ENCODE data around the gene SLC51B.
"Not testable (repeated sequence)": the region's sequence is repeated elsewhere in the genome, so short reads cannot be mapped to it uniquely, and the experiment has no call there.

Gene SLC51B

GRCh38 chr15:65032801-65033537, 12.2 kb upstream of the SLC51B start:
- Mint-ChIP-seq H3K27ac (no peak overlapping the region), H3K36me3 (ENCODE audit: low read depth) (no peaks in the 10 kb centered on the region), H3K27me3 (ENCODE audit: low read depth) (peaks cover 22% of the 10 kb centered on the region), H3K4me1 (ENCODE audit: low read depth) (peaks cover 12% of the 10 kb centered on the region), H3K9me3 (no peaks in the 10 kb centered on the region), H3K4me3 (no peak overlapping the region)

- Mint-ChIP-seq H3K9me3 (no peaks in the 10 kb centered on the region), H3K4me1 (ENCODE audit: low read depth) (peaks cover 7% of the 10 kb centered on the region), H3K27me3 (ENCODE audit: low read depth) (peaks cover 22% of the 10 kb centered on the region), H3K36me3 (ENCODE audit: low read depth) (no peaks in the 10 kb centered on the region), H3K27ac (no peak overlapping the region), H3K4me3 (no peak overlapping the region)
Observed at GRCh38 chr15:65033659-65034269, 11.4 kb upstream of the SLC51B start.

- Mint-ChIP-seq H3K4me3 (no peak overlapping the region), H3K4me1 (ENCODE audit: low read depth) (peaks cover 7% of the 10 kb centered on the region), H3K9me3 (no peaks in the 10 kb centered on the region), H3K27ac (no peak overlapping the region), H3K36me3 (ENCODE audit: low read depth) (no peaks in the 10 kb centered on the region), H3K27me3 (ENCODE audit: low read depth) (peaks cover 22% of the 10 kb centered on the region)
Observed at GRCh38 chr15:65034719-65035118, 10.5 kb upstream of the SLC51B start.

DNA sequence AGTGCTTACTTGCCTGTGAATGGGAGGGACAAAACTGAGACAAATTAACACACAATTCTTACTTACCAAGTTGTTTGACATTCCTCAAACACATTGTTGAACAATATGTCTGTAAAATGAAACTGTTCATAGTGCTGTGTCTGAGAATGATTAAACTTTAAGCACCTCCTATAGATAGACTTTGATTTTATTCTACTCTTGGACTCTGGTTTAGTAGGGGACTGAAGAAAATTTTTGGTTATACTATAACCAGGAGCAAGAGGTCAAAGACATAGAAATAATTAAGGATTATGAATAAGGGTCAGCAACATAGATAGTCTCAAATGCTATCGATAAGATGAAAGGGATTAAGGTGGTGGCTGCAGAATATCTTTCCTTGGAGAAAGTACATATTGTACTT, 7.9 kb upstream of the SLC51B start:
- Mint-ChIP-seq H3K27me3 (ENCODE audit: low read depth) (peaks cover 7% of the 10 kb centered on the region), H3K4me3 (no peak overlapping the region), H3K4me1 (ENCODE audit: low read depth) (peaks cover 7% of the 10 kb centered on the region), H3K27ac (no peak overlapping the region), H3K9me3 (no peaks in the 10 kb centered on the region), H3K36me3 (ENCODE audit: low read depth) (no peaks in the 10 kb centered on the region)

DNA sequence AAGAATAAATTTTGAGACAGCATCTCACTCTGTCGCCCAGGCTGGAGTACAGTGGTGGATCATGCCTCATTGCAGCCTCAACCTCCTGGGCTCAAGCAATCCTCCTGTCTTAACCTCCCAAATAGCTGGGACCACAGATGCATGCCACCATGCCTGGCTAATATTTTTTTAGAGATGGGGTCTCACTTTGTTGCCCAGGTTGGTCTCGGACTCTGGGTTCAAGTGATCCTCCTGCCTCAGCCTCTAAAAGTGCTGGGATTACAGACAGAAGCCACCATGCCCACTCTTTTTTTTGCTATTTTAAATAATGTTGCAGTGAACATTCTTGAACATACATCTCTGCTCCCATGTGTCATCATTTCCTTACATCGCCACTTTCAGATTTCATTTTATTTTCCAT, 6.8 kb upstream of the SLC51B start:
- H3K27ac Mint-ChIP-seq = no peak overlapping the region
- no peaks in the 10 kb centered on the region for H3K36me3 Mint-ChIP-seq (ENCODE audit: low read depth)
- peaks cover 4% of the 10 kb centered on the region for H3K4me1 Mint-ChIP-seq (ENCODE audit: low read depth)
- H3K9me3 Mint-ChIP-seq = no peaks in the 10 kb centered on the region
- no peaks in the 10 kb centered on the region for H3K27me3 Mint-ChIP-seq (ENCODE audit: low read depth)
- H3K4me3 Mint-ChIP-seq = no peak overlapping the region

DNA sequence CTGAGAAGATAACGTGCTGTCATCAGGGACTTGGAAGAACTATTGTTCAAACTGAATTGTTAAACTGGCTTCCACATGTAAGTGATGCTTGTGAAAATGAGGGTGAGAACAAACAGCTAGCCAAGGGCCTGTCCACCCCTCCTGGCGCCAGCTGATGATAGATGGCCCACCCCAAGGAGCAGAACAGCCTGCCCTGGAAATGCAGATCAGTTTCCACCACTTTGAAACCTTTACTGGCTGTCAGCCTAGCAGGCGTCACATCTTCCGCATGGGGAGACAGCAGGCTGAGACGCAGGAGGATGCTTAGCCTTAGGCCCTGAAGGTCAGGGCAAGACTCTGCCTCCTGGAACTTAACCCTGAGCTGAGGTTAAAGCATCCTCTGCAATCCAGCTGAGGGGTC, 6.4 kb upstream of the SLC51B start:
- Mint-ChIP-seq H3K9me3 (no peaks in the 10 kb centered on the region), H3K27me3 (ENCODE audit: low read depth) (no peaks in the 10 kb centered on the region), H3K36me3 (ENCODE audit: low read depth) (no peaks in the 10 kb centered on the region), H3K4me3 (no peak overlapping the region), H3K4me1 (ENCODE audit: low read depth) (peaks cover 1% of the 10 kb centered on the region), H3K27ac (no peak overlapping the region)

DNA sequence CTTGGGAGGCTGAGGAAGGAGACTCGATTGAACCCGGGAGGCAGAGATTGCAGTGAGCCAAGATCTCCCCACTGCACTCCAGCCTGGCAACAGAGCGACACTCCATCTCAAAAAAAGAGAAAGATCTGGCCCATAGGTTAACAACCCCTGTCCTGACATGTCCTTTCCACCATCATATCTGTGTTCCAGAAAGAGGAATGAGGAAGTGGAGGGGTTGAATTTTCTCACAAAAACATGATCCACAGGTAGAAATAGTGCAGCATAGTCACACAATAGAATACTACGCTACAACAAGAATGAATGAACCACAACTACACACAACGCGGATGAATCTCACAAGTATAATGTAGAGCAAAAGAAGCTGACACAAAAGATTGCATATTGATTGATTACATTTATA, 4.7 kb upstream of the SLC51B start:
- Mint-ChIP-seq H3K36me3 (ENCODE audit: low read depth) (no peaks in the 10 kb centered on the region), H3K9me3 (no peaks in the 10 kb centered on the region), H3K27me3 (ENCODE audit: low read depth) (no peaks in the 10 kb centered on the region), H3K27ac (no peak overlapping the region), H3K4me3 (no peak overlapping the region), H3K4me1 (ENCODE audit: low read depth) (no peaks in the 10 kb centered on the region)

GRCh38 chr15:65041787-65042186, 3.4 kb upstream of the SLC51B start:
- no peaks in the 10 kb centered on the region for H3K9me3 Mint-ChIP-seq
- H3K27me3 Mint-ChIP-seq (ENCODE audit: low read depth) = no peaks in the 10 kb centered on the region
- no peaks in the 10 kb centered on the region for H3K36me3 Mint-ChIP-seq (ENCODE audit: low read depth)
- no peak overlapping the region for H3K27ac Mint-ChIP-seq
- no peak overlapping the region for H3K4me3 Mint-ChIP-seq
- H3K4me1 Mint-ChIP-seq (ENCODE audit: low read depth) = no peaks in the 10 kb centered on the region

- Mint-ChIP-seq H3K27ac (no peak overlapping the region), H3K9me3 (no peaks in the 10 kb centered on the region)
Observed at GRCh38 chr15:65042776-65043327, 2.3 kb upstream of the SLC51B start.

GRCh38 chr15:65044218-65044617, 969 bp upstream of the SLC51B start:
- not testable (repeated sequence) for H3K27me3 Mint-ChIP-seq (ENCODE audit: low read depth); H3K9me3 Mint-ChIP-seq; H3K4me1 Mint-ChIP-seq (ENCODE audit: low read depth); H3K27ac Mint-ChIP-seq; H3K36me3 Mint-ChIP-seq (ENCODE audit: low read depth); H3K4me3 Mint-ChIP-seq

More at GRCh38 chr15:65042776-65043327, 2.3 kb upstream of the SLC51B start:
- H3K4me3 Mint-ChIP-seq = no peak overlapping the region
- H3K27me3 Mint-ChIP-seq (ENCODE audit: low read depth) = no peaks in the 10 kb centered on the region
- no peaks in the 10 kb centered on the region for H3K36me3 Mint-ChIP-seq (ENCODE audit: low read depth)
- H3K4me1 Mint-ChIP-seq (ENCODE audit: low read depth) = no peaks in the 10 kb centered on the region

GRCh38 chr15:65048241-65048640, 3.1 kb downstream of the SLC51B start:
- H3K27me3 Mint-ChIP-seq (ENCODE audit: low read depth) = peaks cover 18% of the 10 kb centered on the region
- H3K9me3 Mint-ChIP-seq = no peaks in the 10 kb centered on the region
- no peak overlapping the region for H3K27ac Mint-ChIP-seq
- H3K4me3 Mint-ChIP-seq = no peak overlapping the region
- peaks cover 10% of the 10 kb centered on the region for H3K4me1 Mint-ChIP-seq (ENCODE audit: low read depth)
- no peaks in the 10 kb centered on the region for H3K36me3 Mint-ChIP-seq (ENCODE audit: low read depth)

DNA sequence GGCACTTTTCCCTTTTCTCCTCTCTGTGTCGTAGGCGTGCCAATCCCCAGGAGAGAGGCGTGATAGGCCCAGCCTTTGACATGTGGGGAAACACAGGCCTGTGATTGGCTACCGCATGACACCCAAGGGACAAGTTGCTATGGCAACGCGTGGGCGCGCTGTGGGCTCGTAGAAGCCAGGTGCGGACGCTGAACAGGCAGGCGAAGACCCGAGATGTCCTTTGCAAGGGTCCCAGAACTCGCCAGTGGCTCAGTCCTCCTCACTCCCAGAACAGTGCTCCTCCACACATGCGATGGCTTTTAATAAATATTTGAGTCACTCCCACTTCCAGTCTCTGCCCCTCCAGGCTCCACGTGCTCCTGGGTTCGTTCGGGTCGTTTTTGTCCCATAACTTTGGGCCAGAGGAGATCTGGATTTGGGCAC, 4.2 kb downstream of the SLC51B start:
- Mint-ChIP-seq H3K4me1 (ENCODE audit: low read depth) (peaks cover 10% of the 10 kb centered on the region), H3K36me3 (ENCODE audit: low read depth) (no peaks in the 10 kb centered on the region), H3K27me3 (ENCODE audit: low read depth) (peaks cover 18% of the 10 kb centered on the region), H3K27ac (no peak overlapping the region), H3K4me3 (peak overlapping the region; percentile 60), H3K9me3 (no peaks in the 10 kb centered on the region)

DNA sequence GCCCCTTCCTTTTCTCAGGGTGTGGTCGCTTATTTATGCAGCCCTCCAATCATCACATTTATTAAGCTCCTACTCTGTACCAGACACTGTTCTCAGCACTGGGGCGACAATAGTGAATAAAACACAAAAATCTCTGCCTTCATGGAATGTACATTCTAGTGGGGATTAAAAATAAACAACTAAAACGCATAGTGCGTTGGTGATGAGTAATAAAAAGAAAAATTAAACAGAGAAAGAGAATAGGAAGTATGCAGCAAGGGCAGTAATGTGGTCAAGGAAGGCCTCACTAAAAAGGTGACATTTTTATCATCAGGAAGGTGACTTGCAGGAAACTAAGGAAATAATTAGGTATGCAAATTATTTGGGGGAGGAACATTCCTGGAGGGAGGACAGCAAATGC, 5.1 kb downstream of the SLC51B start:
- H3K27me3 Mint-ChIP-seq (ENCODE audit: low read depth) = peaks cover 18% of the 10 kb centered on the region
- no peaks in the 10 kb centered on the region for H3K9me3 Mint-ChIP-seq
- peaks cover 10% of the 10 kb centered on the region for H3K4me1 Mint-ChIP-seq (ENCODE audit: low read depth)
- no peak overlapping the region for H3K4me3 Mint-ChIP-seq
- no peak overlapping the region for H3K27ac Mint-ChIP-seq
- no peaks in the 10 kb centered on the region for H3K36me3 Mint-ChIP-seq (ENCODE audit: low read depth)

- peaks cover 15% of the 10 kb centered on the region for H3K4me1 Mint-ChIP-seq (ENCODE audit: low read depth)
- no peaks in the 10 kb centered on the region for H3K9me3 Mint-ChIP-seq
- no peak overlapping the region for H3K4me3 Mint-ChIP-seq
- no peaks in the 10 kb centered on the region for H3K36me3 Mint-ChIP-seq (ENCODE audit: low read depth)
- no peak overlapping the region for H3K27ac Mint-ChIP-seq
- H3K27me3 Mint-ChIP-seq (ENCODE audit: low read depth) = peaks cover 18% of the 10 kb centered on the region
Observed at GRCh38 chr15:65051266-65051665, 6.1 kb downstream of the SLC51B start.

DNA sequence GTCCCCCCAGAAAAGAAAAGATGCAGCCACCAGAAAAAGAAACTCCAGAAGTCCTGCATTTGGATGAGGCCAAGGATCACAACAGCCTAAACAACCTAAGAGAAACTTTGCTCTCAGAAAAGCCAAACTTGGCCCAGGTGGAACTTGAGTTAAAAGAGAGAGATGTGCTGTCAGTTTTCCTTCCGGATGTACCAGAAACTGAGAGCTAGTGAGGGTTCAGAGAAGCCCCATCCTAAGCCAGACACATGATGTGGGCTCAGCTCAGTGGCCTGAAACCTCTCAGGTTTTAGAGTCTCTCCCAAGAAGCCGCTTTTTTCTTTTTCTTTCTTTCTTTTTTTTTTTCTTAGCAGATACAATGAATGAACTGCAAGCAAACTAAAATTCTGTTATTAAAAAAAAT, 7.8 kb downstream of the SLC51B start:
- H3K27me3 Mint-ChIP-seq (ENCODE audit: low read depth) = peaks cover 18% of the 10 kb centered on the region
- H3K9me3 Mint-ChIP-seq = no peaks in the 10 kb centered on the region
- no peak overlapping the region for H3K27ac Mint-ChIP-seq
- peaks cover 15% of the 10 kb centered on the region for H3K4me1 Mint-ChIP-seq (ENCODE audit: low read depth)
- H3K4me3 Mint-ChIP-seq = no peak overlapping the region
- no peaks in the 10 kb centered on the region for H3K36me3 Mint-ChIP-seq (ENCODE audit: low read depth)

All from T-helper 1 cell treated with Interleukin-12 subunit alpha and Interleukin-12 subunit beta and Interleukin-4 antibody, amounts not matched to agents 30 μg/mL and 1 μg/mL, for 36 hours (primary cell).